HG03520 (cell line): ENCODE data around the gene TBC1D19.
A peak's percentile ranks its signal among the peaks of the same experiment; 100 is the strongest.
"Not testable (repeated sequence)": the region's sequence is repeated elsewhere in the genome, so short reads cannot be mapped to it uniquely, and the experiment has no call there.

ENCODE experiments used
- ATAC-seq: cut with Tn5 transposase; IDR thresholded peaks from one replicate; pipeline ENCODE4 v1.9.1; 2021; ENCODE audit warnings: mild to moderate bottlenecking, moderate library complexity; ENCODE audit not compliant: unreplicated experiment

Gene TBC1D19, protein sequence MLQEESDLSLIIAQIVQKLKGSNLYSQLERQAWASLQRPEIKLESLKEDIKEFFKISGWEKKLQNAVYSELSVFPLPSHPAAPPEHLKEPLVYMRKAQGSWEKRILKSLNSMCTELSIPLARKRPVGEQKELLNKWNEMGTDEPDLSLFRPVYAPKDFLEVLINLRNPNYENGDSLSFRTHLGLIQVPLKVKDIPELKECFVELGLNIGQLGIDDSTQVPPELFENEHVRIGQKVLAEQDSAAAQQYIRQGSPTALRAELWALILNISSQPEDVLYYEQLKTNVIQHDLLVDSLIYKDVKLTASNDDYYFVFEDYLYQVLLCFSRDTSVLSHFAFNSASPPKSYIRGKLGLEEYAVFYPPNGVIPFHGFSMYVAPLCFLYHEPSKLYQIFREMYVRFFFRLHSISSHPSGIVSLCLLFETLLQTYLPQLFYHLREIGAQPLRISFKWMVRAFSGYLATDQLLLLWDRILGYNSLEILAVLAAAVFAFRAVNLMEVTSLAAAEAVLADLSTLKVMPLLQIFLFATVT

DNA sequence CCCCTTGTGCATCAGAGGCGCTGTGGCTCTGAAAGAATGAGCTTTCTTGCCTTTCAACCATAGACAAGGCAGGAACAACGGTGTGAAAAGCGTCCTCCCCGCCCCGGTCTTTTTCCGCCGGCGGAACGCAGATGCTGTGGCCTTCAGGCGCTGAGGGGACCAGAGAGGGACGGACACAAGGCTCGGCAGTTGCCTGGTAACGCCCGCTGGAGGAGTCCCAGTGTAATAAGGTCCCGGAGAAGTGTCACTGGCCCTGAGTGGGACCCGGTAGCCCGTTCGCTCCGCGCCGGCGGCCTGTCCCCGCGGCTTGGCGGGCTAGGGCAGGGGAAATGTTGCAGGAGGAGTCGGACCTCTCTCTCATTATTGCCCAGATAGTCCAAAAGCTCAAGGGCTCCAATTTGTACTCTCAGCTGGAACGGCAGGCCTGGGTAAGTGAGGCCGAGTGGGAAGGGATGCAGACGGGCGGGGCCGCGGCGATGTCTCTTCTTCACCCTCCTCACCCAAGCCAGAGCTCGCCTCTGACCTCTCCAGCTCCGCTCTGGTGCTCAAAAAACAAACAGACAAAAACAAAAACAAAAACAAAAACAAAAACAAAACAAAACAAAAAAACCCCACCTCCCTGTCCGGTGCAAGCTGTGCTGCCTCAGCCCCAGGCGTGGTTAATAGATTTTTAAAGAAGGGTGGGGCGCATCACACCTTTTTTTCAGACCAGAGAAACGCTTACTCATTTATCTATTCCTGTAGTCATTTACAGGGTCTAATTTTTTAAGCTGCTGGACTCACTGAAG lies at the start of gene TBC1D19:
TSS of gene TBC1D19 (plus strand) at position 220 of the 788 bp plus-strand sequence. CDS start at position 330, 110 bp downstream.
- ATAC-seq, result peak; percentile 99

DNA sequence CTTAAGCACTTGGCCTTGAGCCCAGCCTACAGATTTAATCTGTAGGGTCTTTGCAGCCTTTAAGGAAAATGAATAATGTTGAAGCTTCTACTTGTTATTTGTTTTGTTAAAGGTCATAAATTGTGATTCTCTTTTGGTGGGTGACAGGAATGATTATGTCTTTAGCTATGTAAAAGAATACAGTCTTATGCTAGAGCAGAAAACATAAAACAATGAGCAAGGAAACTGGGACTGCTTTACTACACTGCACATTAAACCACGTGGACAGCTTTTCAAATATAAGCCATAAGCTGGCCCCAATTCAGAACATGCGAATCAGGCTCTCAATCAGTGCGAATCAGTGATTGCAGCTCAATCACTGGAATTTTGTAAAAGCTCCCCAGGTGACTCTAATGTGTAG lies 40.9 kb upstream of the TBC1D19 start:
- no peak for ATAC-seq

DNA sequence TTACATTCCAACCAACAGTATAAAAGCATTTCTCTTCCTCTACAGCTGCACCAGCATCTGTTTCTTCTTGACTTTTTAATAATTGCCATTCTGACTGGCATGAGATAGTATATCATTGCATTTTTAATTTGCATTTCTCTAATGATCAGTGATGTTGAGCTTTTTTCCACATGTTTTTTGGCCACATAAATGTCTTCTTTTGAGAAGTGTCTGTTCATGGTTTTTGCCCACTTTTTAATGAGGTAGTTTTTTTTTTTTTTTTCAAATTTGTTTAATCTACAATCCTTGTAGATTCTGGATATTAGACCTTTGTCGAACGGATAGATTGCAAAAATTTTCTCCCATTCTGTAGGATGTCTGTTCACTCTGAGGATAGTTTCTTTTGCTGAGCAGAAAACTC lies 39.5 kb upstream of the TBC1D19 start:
- ATAC-seq, result no peak

DNA sequence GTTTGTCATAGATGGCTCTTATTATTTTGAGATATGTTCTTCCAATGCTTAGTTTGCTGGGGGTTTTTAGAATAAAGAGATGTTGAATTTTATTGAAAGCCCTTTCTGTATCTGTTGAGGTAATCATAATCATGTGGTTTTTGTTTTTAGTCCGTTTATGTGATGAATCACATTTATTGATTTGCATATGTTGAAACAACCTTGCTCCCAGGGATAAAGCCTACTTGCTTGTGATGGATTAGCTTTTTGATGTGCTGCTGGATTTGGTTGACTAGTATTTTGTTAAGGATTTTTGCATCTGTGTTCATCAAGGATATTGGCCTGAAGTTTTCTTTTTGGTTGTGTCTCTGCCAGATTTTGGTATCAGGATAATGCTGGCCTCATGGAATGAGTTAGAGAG lies 35.5 kb upstream of the TBC1D19 start:
- ATAC-seq, result not testable (repeated sequence)

DNA sequence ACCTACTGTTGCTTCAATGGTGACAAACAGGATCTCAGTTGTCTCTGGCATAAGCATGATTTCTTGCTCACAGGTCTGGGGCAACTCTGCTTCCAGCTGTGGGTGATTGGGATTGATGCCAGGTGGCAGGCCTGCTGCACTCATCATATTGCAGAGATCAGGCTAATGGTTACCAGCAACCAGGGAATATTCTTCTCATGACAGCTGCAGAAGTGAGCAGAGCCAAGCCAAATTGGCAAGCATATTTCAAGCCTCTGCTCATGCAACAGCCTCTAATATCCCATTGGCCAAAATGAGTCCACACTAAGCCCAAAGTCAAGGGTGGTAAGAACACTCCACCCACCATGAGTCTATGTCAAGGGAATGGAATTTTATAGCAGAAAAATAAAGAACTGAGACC lies 26.7 kb upstream of the TBC1D19 start:
- no peak for ATAC-seq

DNA sequence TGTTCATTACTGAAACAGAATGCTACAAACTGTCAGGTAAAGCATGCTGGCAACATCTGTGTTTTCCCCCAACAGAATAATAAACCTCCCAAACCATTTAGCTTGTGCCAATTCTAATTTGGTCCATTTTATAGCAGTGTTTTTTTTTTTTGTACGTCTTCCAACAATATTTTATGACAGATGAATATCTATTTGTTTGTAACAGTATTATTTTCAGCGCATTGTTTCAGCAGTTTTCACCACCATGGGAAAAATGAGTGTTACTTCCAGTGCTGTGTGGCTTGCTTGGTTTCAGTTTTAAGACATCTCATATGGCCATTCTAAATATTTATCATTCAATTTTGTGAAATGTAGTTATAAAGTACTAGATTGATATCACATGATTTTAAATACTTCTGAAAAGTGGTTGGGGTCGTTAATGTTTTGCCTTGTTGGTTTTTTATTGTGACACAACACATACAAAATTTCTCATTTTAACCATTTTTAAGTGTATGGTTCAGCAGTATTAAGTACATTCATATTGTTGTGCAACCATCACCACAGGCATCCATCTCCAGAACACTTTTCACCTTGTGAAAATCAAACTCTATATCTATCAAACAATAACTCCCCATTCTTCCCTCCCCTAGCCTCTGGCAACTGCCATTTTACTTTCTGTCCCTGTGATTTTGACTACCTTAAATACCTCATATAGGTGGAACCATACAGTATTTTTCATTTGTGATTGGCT lies 25.6 kb upstream of the TBC1D19 start:
- no peak for ATAC-seq

DNA sequence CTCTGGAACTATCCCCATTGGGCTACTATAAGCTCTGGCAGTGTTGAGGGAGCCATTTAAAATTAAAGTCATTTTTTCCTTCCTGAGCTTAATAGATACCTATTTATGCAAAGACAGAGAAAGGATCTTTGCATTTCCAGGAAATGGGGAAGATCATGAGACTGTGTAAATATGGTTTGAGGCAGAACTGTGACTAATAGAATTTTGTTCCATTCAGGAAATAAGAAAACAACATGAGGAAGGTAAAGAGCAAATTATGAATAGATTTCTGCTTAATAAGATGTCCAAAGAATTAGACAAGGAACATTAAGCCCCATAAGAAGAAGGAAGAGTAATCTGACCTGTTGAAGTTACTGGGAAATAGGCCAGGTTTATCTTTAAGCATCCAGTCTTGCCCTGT lies 17.8 kb upstream of the TBC1D19 start:
- no peak for ATAC-seq

DNA sequence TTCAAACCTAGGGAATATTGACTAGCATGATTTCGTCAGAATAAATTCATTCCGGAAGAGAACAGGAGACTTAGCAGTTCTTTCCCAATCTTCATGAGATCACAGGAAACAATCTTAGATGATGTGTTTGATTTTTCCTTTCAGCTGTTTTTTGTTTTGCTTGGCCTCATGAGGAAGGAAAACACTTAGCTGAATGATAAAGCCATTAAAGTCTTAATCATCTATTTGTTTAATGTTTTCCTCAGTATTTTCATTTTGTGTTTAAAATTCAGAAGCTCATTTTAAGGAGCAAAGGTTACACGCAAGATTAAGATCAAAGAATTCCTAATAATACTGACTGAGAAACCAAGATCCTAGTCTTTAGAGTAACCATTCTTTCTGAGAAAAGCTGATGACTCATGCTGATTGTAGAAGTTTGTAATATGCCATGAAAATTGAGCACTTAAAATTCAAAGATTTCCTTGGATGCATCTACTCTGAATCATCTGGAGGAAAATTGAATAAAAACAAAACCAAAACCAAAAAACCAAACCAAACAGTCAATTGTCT lies 15.4 kb upstream of the TBC1D19 start:
- ATAC-seq, result no peak

DNA sequence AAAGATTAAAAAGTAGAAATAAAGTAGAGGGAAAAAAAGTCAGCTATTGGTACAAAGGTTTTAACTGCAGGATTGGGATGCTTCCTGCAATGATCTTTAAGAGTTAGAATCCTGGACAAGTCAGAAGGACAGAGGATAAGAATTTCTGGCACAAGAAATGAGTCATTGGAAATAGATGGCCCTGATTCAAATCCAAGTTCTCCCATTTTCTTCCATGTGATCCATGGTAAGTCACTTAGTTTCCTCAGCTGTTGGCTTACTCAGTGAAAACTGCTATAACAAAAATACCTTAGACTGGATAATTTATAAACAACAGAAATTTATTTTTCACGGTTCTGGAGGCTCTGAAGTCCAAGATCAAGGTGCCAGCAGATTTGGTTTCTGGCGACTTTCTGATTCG lies 13.3 kb upstream of the TBC1D19 start:
- no peak for ATAC-seq

DNA sequence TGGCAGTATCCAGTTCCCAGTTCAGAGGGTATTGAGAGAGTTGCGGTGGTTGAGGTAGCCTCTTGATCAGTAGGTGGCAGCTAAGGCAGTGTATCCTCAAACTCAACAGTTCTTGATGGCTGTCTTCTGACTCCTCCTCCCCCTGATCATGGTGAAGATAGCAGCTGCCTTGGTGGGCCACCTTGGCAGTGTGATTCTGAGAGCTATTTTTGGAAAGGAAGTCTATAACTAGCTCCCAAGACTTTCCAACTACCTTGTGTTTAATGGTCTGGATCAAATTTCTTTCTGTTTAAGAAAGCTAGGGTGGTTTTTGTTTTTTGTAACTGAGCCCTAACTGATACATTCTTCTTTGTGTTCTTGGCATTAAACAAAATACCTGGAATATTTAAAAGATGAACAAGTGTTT lies 10.5 kb upstream of the TBC1D19 start:
- ATAC-seq, result no peak

DNA sequence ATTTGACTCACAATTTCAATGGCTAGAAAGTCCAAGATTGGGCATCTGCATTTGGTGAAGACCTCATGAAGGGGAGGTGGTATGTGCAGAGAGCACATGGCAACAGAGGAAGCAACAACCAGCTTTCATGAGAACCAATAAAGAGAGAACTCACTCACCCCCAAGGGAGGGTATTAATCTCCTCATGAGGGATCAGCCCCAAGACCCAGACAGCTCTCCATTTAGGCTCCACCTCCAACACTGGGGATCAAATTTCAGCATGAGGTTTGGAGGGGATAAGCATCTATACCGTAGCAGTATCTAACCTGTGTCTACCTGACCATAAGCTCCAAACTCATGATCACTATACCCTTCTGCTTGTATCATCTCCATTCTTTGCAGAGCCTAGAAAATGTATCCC lies 9.3 kb upstream of the TBC1D19 start:
- ATAC-seq, result no peak

DNA sequence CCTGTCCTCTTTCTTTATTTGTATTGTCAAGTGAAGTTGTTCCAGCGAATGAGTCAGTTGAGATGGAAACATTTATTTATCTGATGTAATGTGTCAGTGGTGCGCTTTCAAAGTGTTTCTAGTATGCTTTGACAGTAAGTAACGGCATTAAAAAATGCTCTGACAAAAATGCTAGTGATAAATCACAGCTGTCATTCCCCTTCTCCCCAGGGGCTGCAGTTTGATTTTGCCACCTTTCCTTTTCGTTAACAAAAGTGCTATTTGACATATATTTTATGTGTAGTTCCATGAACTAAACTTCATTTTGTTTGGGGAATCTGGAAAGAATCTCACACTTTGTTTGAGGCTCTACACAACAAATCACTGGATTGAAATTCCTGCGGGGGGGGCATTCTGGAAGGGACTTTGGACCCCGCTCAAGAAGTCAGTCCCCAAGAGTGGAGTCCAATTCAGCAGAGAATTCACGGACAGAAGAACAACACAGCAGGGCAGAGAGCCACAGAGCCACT lies 7.6 kb upstream of the TBC1D19 start:
- no peak for ATAC-seq

DNA sequence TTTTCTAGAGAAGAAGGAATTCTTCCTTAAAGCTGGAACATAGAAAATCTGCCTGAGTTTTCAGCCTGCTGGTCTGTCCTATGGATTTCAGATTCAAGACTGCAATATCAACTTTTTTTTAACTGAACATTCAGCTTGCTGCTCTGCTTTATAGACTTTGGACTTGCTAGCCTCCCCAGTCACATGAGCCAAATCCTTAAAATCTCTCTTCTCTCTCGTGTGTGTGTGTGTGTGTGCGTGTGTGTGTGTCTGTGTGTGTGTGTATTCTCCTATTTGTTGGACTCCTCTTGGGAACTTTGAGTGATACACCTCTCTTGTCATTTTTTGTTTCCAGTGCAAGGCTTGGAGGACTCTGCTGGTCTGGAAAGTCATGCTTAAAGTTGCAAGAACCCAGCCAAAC lies 6.8 kb upstream of the TBC1D19 start:
- no peak for ATAC-seq

DNA sequence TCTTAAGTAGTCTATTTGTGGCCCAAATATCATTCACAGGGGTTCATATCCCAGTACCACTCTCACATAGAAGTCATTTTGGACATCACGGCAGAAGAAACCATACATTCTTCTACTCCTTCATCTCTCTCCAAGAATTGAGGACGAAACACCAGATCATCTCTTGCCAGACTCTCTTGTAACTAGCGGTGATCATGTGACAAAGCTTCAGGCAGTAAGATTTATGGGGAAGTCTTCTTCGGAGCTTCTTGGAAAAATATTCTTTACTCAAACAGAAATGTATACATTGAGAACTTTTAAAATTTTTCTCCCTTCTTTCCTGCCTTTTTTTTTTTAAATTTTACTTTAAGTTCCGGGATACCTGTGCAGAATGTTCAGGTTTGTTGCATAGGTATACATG lies 4.7 kb upstream of the TBC1D19 start:
- no peak for ATAC-seq

DNA sequence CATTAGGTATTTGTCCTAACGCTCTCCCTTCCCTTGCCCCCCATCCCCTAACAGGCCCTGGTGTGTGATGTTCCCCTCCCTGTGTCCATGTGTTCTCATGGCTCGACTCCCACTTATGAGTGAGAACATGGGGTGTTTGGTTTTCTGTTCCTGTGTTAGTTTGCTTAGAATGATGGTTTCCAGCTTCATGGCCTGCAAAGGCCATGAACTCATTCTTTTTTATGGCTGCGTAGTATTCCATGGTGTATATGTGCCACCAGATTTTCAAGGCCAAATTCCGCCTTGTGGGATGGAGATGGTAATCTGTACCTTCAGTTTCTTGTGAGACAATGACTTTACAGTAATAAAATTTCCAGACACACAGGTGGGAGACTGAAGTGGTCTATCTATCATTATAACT lies 2.5 kb upstream of the TBC1D19 start:
- not testable (repeated sequence) for ATAC-seq

DNA sequence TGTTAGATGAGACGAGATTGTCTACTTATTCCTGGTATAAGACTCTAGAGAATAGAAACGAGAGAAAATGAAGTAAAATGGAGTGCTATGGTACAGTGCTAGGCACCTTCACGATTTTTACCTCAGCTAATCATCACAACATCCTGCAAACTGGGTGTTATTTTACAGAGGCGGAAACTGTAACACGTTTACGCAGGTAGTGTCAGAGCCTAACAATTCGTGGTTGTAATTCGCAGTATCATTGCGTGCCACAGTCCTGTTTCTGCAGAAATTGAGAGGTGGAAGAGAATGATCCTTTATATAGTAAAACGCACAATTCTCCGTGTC lies 383 bp upstream of the TBC1D19 start:
- ATAC-seq, result peak; percentile 54

DNA sequence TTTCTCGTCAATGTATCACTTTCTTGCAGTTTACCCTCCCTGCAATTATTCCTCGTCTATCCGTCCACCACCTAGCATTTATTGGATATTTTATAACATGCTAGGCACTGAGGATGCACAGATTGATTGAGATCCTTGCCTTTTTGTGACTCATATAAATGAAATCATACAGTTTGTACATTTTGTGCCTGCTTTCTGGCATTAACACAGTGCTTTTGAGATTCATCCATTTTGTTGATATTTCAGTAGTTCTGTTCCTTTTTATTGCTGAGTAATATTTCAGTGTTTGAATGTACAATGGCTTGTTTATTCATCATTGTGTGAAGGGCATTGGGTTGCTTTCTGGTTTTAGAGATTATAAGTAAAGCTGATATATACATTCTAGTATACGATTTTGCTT lies 841 bp downstream of the TBC1D19 start:
- no peak for ATAC-seq

DNA sequence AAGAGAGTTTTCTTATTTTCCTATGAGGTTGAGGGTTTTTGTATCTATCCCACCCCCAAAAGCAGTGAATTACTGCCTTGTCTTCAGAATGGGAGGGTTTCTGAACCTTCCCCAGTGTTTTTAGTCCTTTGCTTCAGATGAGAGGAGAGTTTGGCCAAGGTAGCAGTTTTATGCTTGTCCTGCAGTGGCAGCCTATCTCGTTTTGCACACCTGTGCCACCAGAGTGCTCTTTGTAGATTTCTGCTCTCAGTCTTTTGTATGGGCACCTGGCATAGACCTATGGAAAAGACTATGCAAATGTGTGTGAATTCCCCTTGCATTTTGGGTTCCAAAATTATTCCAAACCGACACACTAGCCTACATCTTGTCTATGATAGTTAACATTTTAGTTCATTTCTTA lies 5.8 kb downstream of the TBC1D19 start:
- no peak for ATAC-seq

DNA sequence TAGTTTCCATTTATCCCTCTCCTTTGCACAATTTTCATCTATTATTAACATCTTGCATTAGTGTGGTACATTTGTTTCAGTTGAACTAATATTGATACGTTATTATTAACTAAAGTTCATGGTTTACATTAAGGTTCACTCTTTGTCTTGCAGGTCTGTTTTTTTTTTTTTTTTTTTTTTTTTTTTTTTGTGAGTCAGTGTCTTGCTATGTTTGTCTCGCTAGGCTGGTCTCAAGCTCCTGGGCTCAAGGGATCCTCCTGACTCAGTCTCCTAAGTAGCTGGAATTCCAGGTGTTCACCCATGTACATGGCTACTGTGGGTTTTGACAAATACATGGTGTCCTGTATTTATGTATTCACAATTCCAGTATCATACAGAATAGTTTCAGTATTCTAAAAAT lies 6.8 kb downstream of the TBC1D19 start:
- ATAC-seq, result no peak

DNA sequence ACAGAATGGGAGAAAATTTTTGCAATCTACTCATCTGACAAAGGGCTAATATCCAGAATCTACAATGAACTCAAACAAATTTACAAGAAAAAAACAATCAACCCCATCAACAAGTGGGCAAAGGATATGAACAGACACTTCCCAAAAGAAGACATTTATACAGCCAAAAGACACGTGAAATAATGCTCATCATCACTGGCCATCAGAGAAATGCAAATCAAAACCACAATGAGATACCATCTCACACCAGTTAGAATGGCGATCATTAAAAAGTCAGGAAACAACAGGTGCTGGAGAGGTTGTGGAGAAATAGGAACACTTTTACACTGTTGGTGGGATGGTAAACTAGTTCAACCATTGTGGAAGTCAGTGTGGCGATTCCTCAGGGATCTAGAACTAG lies 9.7 kb downstream of the TBC1D19 start:
- not testable (repeated sequence) for ATAC-seq

DNA sequence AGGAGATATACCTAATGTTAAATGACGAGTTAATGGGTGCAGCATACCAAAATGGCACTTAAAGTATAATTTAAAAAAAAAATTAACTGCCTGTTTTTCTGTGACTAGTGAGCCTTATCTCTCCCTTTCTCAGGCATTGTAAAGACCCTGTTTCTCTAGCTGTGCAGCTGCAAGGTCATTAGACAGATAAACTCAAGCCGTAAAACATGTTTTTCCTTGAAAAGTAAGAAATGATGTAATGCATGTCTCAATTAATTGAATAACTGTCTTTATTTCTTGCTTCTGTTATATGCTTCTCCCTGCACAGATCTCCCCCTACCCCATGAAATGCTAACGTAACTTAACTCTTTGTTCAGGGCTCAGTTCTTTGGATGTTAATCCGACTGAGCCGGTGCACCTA lies 10.5 kb downstream of the TBC1D19 start:
- no peak for ATAC-seq
